ENCODE data around the gene MRPL22.

MRPL22 gene

GRCh38 chr5:155013526-155013925 is 72.7 kb downstream of the MRPL22 start, which contains the start of gene KIF4B:
KIF4B (plus strand) TSS chr5:155013755; CDS start chr5:155013860, 105 bp downstream.
- H3K79me1 ChIP-seq (ENCODE audit: low read length): no peaks in the 10 kb centered on the region
- no peaks in the 10 kb centered on the region for H3K36me3 ChIP-seq (ENCODE audit: control insufficient read depth, insufficient read depth, low read length)
- no peak within 1 kb of the TSS for H3K4ac ChIP-seq (ENCODE audit: low read depth, low read length)
- no peak within 1 kb of the TSS for H3K4me2 ChIP-seq (ENCODE audit: low read length)
- H3K27me3 ChIP-seq (ENCODE audit: insufficient read depth, low read length, poor library complexity): no peaks in the 10 kb centered on the region
- H2AK5ac ChIP-seq (ENCODE audit: low read length): no peak within 1 kb of the TSS
- no peak within 1 kb of the TSS for H3K56ac ChIP-seq (ENCODE audit: low read length)
- H3K4me3 ChIP-seq (ENCODE audit: low read length): no peak within 1 kb of the TSS
- no peak within 1 kb of the TSS for H3K23ac ChIP-seq (ENCODE audit: low read length)
- no peak within 1 kb of the TSS for H4K8ac ChIP-seq (ENCODE audit: low read depth, low read length)
- WGBS (ENCODE audit: extremely low coverage, insufficient coverage, low lambda C conversion rate): no CpG with 5 or more reads among the region's 21 CpGs
- no peak for DNase-seq
- no peak within 1 kb of the TSS for H3K18ac ChIP-seq (ENCODE audit: low read length)
- no peak within 1 kb of the TSS for H3K9ac ChIP-seq (ENCODE audit: low read length)
- H4K5ac ChIP-seq (ENCODE audit: low read length): no peak within 1 kb of the TSS
- no peak within 1 kb of the TSS for H2BK5ac ChIP-seq (ENCODE audit: low read length)
- H2BK15ac ChIP-seq (replicated peaks; ENCODE audit: low read depth): no peak within 1 kb of the TSS
- no peaks in the 10 kb centered on the region for H3K4me1 ChIP-seq (ENCODE audit: control insufficient read depth, low read depth, low read length)
- no peaks in the 10 kb centered on the region for H3K79me2 ChIP-seq (ENCODE audit: control insufficient read depth, insufficient read depth, low read length)
- H3K27ac ChIP-seq (ENCODE audit: low read depth, low read length): no peak within 1 kb of the TSS
- H2BK120ac ChIP-seq (ENCODE audit: low read depth, low read length): no peak within 1 kb of the TSS

GRCh38 chr5:155015239-155015638 is 74.4 kb downstream of the MRPL22 start:
- Histone ChIP-seq H3K4me3 (ENCODE audit: low read length) (no peak overlapping the region), H4K5ac (ENCODE audit: low read length) (no peak overlapping the region), H3K27ac (ENCODE audit: low read depth, low read length) (no peak overlapping the region), H3K23ac (ENCODE audit: low read length) (no peak overlapping the region), H3K36me3 (ENCODE audit: control insufficient read depth, insufficient read depth, low read length) (no peaks in the 10 kb centered on the region), H3K4ac (ENCODE audit: low read depth, low read length) (no peak overlapping the region), H3K27me3 (ENCODE audit: insufficient read depth, low read length, poor library complexity) (no peaks in the 10 kb centered on the region), H2BK120ac (ENCODE audit: low read depth, low read length) (no peak overlapping the region), H2BK15ac (replicated peaks; ENCODE audit: low read depth) (no peak overlapping the region), H2AK5ac (ENCODE audit: low read length) (no peak overlapping the region), H3K79me2 (ENCODE audit: control insufficient read depth, insufficient read depth, low read length) (no peaks in the 10 kb centered on the region), H3K4me1 (ENCODE audit: control insufficient read depth, low read depth, low read length) (no peaks in the 10 kb centered on the region), H3K18ac (ENCODE audit: low read length) (no peak overlapping the region), H4K8ac (ENCODE audit: low read depth, low read length) (no peak overlapping the region), H3K56ac (ENCODE audit: low read length) (no peak overlapping the region), H3K9ac (ENCODE audit: low read length) (no peak overlapping the region), H3K4me2 (ENCODE audit: low read length) (no peak overlapping the region), H3K79me1 (ENCODE audit: low read length) (no peaks in the 10 kb centered on the region), H2BK5ac (ENCODE audit: low read length) (no peak overlapping the region)
- DNase-seq: no peak
- no CpG with 5 or more reads among the region's 6 CpGs for WGBS (ENCODE audit: extremely low coverage, insufficient coverage, low lambda C conversion rate)

GRCh38 chr5:155017610-155018009 is 76.7 kb downstream of the MRPL22 start:
- WGBS (ENCODE audit: extremely low coverage, insufficient coverage, low lambda C conversion rate): no CpG with 5 or more reads among the region's 2 CpGs
- Histone ChIP-seq H3K9ac (ENCODE audit: low read length) (no peak overlapping the region), H2BK5ac (ENCODE audit: low read length) (no peak overlapping the region), H2BK120ac (ENCODE audit: low read depth, low read length) (no peak overlapping the region), H3K79me2 (ENCODE audit: control insufficient read depth, insufficient read depth, low read length) (no peaks in the 10 kb centered on the region), H3K18ac (ENCODE audit: low read length) (no peak overlapping the region), H3K79me1 (ENCODE audit: low read length) (no peaks in the 10 kb centered on the region), H3K23ac (ENCODE audit: low read length) (no peak overlapping the region), H3K36me3 (ENCODE audit: control insufficient read depth, insufficient read depth, low read length) (no peaks in the 10 kb centered on the region), H3K4me2 (ENCODE audit: low read length) (no peak overlapping the region), H2BK15ac (replicated peaks; ENCODE audit: low read depth) (no peak overlapping the region), H3K56ac (ENCODE audit: low read length) (no peak overlapping the region), H3K4ac (ENCODE audit: low read depth, low read length) (no peak overlapping the region), H3K27me3 (ENCODE audit: insufficient read depth, low read length, poor library complexity) (no peaks in the 10 kb centered on the region), H3K4me1 (ENCODE audit: control insufficient read depth, low read depth, low read length) (no peaks in the 10 kb centered on the region), H3K4me3 (ENCODE audit: low read length) (no peak overlapping the region), H4K8ac (ENCODE audit: low read depth, low read length) (no peak overlapping the region), H3K27ac (ENCODE audit: low read depth, low read length) (no peak overlapping the region), H2AK5ac (ENCODE audit: low read length) (no peak overlapping the region), H4K5ac (ENCODE audit: low read length) (no peak overlapping the region)
- DNase-seq: no peak

Measured in mesendoderm (in vitro differentiated cells).